ENCODE data around the gene MGAT2.

GRCh38 chr14:49623941-49624839 is 3.6 kb downstream of the MGAT2 start:
- TF ChIP-seq, protein P1, sequence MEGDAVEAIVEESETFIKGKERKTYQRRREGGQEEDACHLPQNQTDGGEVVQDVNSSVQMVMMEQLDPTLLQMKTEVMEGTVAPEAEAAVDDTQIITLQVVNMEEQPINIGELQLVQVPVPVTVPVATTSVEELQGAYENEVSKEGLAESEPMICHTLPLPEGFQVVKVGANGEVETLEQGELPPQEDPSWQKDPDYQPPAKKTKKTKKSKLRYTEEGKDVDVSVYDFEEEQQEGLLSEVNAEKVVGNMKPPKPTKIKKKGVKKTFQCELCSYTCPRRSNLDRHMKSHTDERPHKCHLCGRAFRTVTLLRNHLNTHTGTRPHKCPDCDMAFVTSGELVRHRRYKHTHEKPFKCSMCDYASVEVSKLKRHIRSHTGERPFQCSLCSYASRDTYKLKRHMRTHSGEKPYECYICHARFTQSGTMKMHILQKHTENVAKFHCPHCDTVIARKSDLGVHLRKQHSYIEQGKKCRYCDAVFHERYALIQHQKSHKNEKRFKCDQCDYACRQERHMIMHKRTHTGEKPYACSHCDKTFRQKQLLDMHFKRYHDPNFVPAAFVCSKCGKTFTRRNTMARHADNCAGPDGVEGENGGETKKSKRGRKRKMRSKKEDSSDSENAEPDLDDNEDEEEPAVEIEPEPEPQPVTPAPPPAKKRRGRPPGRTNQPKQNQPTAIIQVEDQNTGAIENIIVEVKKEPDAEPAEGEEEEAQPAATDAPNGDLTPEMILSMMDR (IDR thresholded peaks at IDR 0.05) = no peak
- no peak for TF ChIP-seq POLR2A (IDR thresholded peaks at IDR 0.05)

All from testis (tissue), 2 donors.